A673 (cell line): ENCODE results near the gene FOLR2. TPM values are rescaled to one million over a fixed set of nuclear protein-coding genes. Genes with fewer than 3 reads are reported as not detected.
"Not testable (repeated sequence)": the region's sequence is repeated elsewhere in the genome, so short reads cannot be mapped to it uniquely, and the experiment has no call there.

Experiments
- BruUV-seq: library from RNA; stranded (reverse); fragments of 400-500 nt; replicated peaks from 2 replicates; lab custom pipeline; 2021; lab: Mats Ljungman, UMichigan
- CTCF ChIA-PET: fragments of 300-600 bp; sonication (Branson Sonifier 250); formaldehyde crosslinking; loops from one replicate; lab custom pipeline; 2022; ENCODE audit warnings: antibody characterized with exemption; lab: Charles Lee
- POLR2A ChIA-PET: fragments of 300-600 bp; sonication (Branson Sonifier 250); formaldehyde crosslinking; loops from one replicate; lab custom pipeline; 2022; ENCODE audit warnings: antibody characterized with exemption; ENCODE audit not compliant: low non-redundant PET; lab: Charles Lee
- DNase-seq: peaks from one replicate; pipeline ENCODE4 v3.0.0-alpha.2; 2015; ENCODE audit warnings: low spot score
- H3K27ac ChIP-seq: fragments of 200-600 bp; sonication (generic); 2 replicates; pipeline ENCODE4 v1.5.1; 2016; ENCODE audit warnings: mixed run types, low read depth, mild to moderate bottlenecking, mixed read lengths, antibody characterized with exemption, low read length; ENCODE audit not compliant: poor library complexity, severe bottlenecking
- H3K27me3 ChIP-seq: fragments of 200-600 bp; sonication (generic); replicated peaks from 2 replicates; pipeline ENCODE4 v1.6.1; 2017; ENCODE audit warnings: mixed run types, low read depth, mild to moderate bottlenecking, mixed read lengths, antibody characterized with exemption, low read length; ENCODE audit not compliant: insufficient read depth, poor library complexity
- H3K36me3 ChIP-seq: fragments of 200-600 bp; sonication (generic); 2 replicates; pipeline ENCODE4 v1.6.1; 2016; ENCODE audit warnings: mixed run types, mild to moderate bottlenecking, mixed read lengths, antibody characterized with exemption, low read length; ENCODE audit not compliant: insufficient read depth, poor library complexity, severe bottlenecking
- H3K4me1 ChIP-seq: fragments of 200-600 bp; sonication (generic); 2 replicates; pipeline ENCODE4 v1.6.1; 2017; ENCODE audit warnings: mixed run types, mild to moderate bottlenecking, mixed read lengths, antibody characterized with exemption, low read length; ENCODE audit not compliant: insufficient read depth, poor library complexity, severe bottlenecking
- H3K4me3 ChIP-seq: fragments of 200-600 bp; sonication (generic); 2 replicates; pipeline ENCODE4 v1.5.1; 2016; ENCODE audit warnings: low read depth, mixed run types, mild to moderate bottlenecking, mixed read lengths, low read length; ENCODE audit not compliant: poor library complexity, severe bottlenecking
- H3K9me3 ChIP-seq: fragments of 200-600 bp; sonication (generic); 2 replicates; pipeline ENCODE4 v1.6.1; 2016; ENCODE audit warnings: mixed run types, low read depth, mild to moderate bottlenecking, mixed read lengths, antibody characterized with exemption, low read length; ENCODE audit not compliant: poor library complexity, severe bottlenecking
- CTCF ChIP-seq: fragments of 300-800, 200-600 bp; sonication (generic); conservative IDR thresholded peaks from 2 replicates; pipeline ENCODE4 v1.5.1; 2017; ENCODE audit warnings: low read depth, mild to moderate bottlenecking, antibody characterized with exemption, low read length, moderate library complexity, mixed read lengths
- EZH2 ChIP-seq: fragments of 200-600 bp; sonication (generic); IDR thresholded peaks from 2 replicates; pipeline ENCODE4 v1.6.1; 2017; ENCODE audit warnings: borderline replicate concordance, low read depth, mild to moderate bottlenecking, mixed read lengths, antibody characterized with exemption, low read length; ENCODE audit not compliant: poor library complexity, severe bottlenecking
- intact Hi-C: fragments of 100-400 bp; cut with micrococcal nuclease; formaldehyde crosslinking; loops from one replicate; pipeline ENCODE4 v1.10.0; 2022; ENCODE audit not compliant: unreplicated experiment
- total RNA-seq: library from RNA; stranded (reverse); gene quantifications from 2 replicates; pipeline ENCODE4 v1.2.3, GENCODE V29; 2021

FOLR2 gene
- total RNA-seq, 1 experiment from 2014 or later: not detected

DNA sequence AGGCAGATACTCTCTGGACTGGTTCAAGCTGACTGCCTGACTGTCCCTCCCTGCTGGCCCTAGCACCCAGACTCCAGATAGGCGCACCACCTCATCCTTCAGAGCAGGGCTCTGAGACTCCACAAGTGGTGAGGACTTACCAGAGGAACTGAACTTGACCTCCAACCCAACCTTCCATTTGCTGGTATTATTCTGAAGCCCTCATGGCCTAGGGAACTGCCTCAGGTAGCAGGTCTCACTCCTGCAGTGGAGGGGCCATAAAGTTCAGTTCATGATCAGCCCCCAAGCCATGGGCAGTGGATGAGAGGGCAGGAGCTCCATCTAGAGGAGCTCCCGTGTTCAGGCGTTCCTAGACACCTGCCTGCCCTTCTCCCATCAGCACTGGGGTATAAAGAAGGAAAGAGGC, 35.0 kb upstream of the FOLR2 start:
- H3K36me3 ChIP-seq, H3K4me1 ChIP-seq, H3K4me3 ChIP-seq, H3K9me3 ChIP-seq, POLR2A ChIA-PET, H3K27ac ChIP-seq, H3K27me3 ChIP-seq, BruUV-seq, DNase-seq: not testable (repeated sequence)
- intact Hi-C loops: loop anchor here (2.0 to 5.0 kb wide), 2 partner anchors 39 to 204 kb away; no protein-coding TSS in a partner anchor
- 0 out of 2 replicates have a peak, but pooled peaks have one; percentile 23 for TF ChIP-seq CTCF
- CTCF ChIA-PET: interaction anchor here (0.7 kb wide), 1 partner anchor 156 kb away, joined by 4 read pairs; no protein-coding TSS in a partner anchor

DNA sequence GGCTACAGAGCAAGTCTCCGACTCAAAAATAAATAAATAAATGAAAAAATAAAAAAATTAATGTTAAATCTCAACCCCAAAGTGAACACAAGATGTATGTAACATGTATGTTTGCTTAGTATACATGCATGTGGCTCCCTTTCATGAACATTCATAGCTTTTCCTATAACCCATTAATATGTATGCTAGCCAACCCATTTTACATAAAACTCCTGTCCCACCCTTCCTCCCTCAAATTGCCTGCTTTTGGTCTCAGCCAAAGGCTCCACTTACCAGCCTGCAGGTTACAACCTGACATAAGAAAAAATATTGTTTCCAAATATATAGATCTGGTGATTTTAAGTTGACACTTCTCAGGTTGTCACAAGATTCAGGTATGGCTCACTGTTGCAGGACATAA, 28.3 kb upstream of the FOLR2 start:
- POLR2A ChIA-PET: no interaction called here

GRCh38 chr11:72189455-72190250, 26.9 kb upstream of the FOLR2 start:
- CTCF ChIA-PET: interaction anchor here (0.6 kb wide), 2 partner anchors 164 to 418 kb away, joined by 3 read pairs; no protein-coding TSS in a partner anchor
- no peak for DNase-seq
- POLR2A ChIA-PET: no interaction called here
- intact Hi-C loops: no loop called here
- Histone ChIP-seq H3K4me3 (no peak overlapping the region), H3K27ac (no peak overlapping the region), H3K9me3 (no peaks in the 10 kb centered on the region), H3K36me3 (no peaks in the 10 kb centered on the region), H3K27me3 (no peaks in the 10 kb centered on the region), H3K4me1 (no peaks in the 10 kb centered on the region)
- no TSS peak for BruUV-seq
- TF ChIP-seq EZH2 (no peak), CTCF (no peak)

More for the DNA sequence above, 28.3 kb upstream of the FOLR2 start:
- DNase-seq: no peak
- intact Hi-C loops: no loop called here
- no TSS peak for BruUV-seq
- Histone ChIP-seq H3K4me1 (no peaks in the 10 kb centered on the region), H3K4me3 (no peak overlapping the region), H3K36me3 (no peaks in the 10 kb centered on the region), H3K9me3 (no peaks in the 10 kb centered on the region), H3K27me3 (no peaks in the 10 kb centered on the region), H3K27ac (no peak overlapping the region)
- CTCF ChIA-PET: no interaction called here
- TF ChIP-seq CTCF (no peak), EZH2 (no peak)
